AG08395 (cell line): ENCODE results near the gene TNFRSF1A.

Experiments
- DNase-seq: peaks from one replicate; pipeline ENCODE4 v3.0.0; 2012; ENCODE audit warnings: mixed read lengths, low spot score

TNFRSF1A gene

DNA sequence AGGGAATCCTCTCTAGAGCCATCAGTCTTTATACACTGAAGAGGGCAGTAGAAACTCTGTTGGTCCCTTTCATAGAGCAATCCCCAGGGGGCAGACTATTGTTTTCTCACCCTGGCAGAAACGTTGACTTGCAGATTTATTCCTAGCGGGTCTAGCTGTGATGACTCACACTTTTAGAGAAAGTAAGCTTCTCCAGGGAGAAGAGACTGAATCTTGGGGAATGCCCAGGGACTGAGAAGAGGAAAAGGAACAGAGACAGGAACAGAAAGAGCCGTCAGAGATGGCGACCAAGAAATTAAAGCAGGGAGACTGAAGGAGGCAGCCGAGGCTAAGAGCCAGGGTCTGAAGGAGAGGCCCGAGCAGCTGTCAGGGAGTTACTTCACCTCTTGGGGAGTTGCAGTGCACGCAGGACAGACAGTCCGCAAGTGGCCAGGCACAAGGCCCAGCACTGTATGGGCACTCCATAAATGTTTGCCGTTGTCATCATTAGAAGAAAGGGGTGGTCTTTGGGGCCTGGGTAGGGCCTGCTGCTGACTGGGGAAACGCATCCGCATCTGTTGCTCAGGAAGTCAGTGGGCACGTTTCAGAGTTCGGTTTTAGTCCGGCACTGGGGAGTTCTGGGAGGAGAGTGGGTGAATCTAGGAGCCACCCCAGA, 18.4 kb downstream of the TNFRSF1A start:
- peak; percentile 92 for DNase-seq

DNA sequence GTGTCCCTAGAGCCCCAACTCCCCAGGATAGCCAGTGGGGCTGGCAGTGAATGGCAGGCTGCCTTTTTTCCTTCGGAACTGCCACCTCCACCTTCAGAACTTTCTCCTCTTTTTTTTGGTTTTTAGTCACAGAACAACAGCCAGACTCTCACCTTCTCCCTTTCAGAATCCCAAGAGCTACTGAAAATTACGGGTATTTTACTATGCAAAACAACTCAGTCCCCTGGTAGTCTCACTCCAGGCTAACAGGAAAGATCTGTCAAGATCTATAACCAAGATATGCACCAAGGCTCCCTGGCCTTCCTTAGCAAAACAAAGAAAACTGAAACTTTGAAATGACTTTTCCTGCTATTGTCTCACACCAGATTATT, 18.9 kb downstream of the TNFRSF1A start:
- DNase-seq, result no peak

- no peak for DNase-seq
These were observed 19.5 kb downstream of the TNFRSF1A start for GRCh38 chr12:6322352-6322751.

GRCh38 chr12:6321905-6322304, 20.0 kb downstream of the TNFRSF1A start:
- no peak for DNase-seq

- DNase-seq, result no peak
These were observed 22.4 kb downstream of the TNFRSF1A start for GRCh38 chr12:6319446-6319845.

DNA sequence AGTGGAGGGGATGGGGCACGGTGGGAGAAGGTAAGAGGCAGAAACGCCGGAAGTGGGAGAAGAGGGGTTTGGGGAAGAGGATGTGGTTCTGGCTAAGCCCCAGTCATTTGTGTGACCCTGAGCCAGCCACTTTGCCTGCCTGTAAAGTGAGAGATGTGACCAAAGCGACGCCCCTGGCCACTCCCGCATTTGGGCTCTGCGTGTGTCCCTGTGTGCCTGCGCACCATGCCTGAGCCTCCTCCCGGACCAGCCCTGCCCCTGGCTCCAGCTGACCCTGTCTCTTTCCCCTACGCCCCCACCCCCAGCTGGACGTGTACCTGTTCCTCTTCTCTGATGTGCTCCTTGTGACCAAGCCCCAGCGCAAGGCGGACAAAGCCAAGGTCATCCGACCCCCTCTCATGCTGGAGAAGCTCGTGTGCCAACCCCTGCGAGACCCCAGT, 23.4 kb downstream of the TNFRSF1A start:
- DNase-seq, result no peak

GRCh38 chr12:6317693-6318439, 24.0 kb downstream of the TNFRSF1A start:
- no peak for DNase-seq

DNA sequence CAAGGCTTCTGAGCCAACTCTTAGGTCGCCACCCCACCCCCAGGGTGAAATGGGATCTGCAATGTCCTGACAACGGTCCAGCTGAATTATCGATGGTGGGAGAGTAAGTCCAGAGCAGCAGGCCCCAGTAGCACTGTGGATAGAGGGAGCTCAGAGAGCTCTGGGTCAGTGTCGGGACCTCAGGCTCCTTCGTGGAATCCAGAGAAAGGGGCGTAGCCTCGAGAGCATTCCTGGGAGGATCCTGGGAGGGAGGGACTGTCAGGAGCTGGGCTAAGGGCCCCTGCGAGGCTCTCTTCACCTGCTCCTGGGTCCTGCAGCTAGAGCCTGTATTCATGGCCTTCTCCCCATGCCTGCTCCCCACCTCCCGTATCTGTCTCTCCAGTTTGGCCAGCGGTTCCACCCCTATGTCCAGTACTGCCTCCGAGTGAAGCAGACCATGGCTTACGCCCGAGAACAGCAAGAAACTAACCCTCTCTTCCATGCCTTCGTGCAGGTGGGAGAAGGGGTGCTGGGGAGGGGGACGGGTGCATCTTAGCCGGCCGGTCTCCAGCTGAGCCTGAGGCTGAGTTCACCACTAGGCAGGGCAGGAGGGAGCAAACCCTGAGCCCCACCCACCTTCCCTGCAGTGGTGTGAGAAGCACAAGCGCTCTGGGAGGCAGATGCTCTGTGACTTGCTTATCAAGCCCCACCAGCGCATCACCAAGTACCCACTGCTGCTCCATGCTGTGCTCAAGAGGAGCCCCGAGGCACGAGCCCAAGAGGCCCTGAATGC, 24.8 kb downstream of the TNFRSF1A start:
- no peak for DNase-seq

DNA sequence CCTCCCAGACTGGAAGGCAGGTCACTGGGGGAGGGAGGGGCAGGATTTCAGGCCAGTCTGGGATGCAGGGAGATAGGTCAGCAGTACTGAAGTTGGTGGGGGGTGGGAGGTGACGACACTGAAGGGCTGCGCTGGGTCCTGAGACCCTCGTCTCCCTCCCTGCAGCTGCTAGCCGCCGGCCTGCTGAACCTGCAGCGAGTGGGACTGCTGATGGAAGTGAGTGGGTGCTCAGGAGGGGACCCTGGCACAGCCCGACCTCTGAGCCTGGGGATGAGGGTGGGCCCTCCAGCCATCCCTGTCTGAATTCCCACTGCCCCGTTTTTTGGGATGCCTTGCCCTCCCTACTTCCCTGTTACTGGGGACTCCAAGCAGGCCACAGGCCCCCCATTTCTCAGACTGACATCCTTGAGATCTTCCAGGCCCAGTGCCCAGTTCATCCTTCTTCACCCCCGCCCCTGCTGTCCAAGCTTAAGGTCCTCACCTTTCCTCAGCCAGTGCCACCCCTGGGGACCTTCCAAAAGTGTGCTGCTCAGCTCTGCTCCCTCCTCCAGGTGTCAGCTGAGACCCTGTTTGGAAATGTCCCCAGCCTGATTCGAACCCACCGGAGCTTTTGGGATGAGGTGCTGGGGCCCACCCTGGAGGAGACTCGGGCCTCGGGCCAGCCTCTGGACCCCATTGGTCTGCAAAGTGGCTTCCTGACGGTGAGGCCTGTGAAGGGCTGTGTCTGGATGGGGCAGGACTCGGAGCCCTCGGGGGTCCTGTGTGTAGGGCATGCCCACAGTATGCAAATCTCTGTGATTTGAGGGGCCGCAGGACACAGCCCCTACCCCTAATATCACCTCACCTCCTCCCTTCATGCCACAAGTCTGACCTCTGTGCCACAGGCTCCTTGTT, 25.9 kb downstream of the TNFRSF1A start:
- DNase-seq, result no peak

DNA sequence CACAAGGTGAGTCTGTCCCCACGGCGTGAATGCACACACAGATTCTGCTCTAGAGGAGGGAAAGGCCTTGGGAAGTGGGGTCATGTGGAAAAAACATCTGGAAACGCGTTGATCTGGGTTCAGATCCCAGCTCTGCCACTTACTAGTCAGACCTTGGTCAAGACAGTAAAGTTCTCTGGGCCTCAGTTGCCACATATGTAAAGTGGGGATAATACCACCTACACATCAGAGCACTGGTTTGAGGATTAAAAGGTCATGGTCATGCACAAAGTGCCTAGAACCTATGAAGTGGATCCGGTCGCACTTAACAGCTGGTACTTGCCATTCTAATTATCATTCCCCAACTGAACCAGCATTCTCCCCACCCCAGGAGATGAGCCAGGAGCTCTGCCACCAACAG, 26.7 kb downstream of the TNFRSF1A start:
- DNase-seq, result no peak

GRCh38 chr12:6314776-6315175, 27.1 kb downstream of the TNFRSF1A start:
- no peak for DNase-seq

GRCh38 chr12:6313326-6313940, 28.4 kb downstream of the TNFRSF1A start:
- no peak for DNase-seq

DNA sequence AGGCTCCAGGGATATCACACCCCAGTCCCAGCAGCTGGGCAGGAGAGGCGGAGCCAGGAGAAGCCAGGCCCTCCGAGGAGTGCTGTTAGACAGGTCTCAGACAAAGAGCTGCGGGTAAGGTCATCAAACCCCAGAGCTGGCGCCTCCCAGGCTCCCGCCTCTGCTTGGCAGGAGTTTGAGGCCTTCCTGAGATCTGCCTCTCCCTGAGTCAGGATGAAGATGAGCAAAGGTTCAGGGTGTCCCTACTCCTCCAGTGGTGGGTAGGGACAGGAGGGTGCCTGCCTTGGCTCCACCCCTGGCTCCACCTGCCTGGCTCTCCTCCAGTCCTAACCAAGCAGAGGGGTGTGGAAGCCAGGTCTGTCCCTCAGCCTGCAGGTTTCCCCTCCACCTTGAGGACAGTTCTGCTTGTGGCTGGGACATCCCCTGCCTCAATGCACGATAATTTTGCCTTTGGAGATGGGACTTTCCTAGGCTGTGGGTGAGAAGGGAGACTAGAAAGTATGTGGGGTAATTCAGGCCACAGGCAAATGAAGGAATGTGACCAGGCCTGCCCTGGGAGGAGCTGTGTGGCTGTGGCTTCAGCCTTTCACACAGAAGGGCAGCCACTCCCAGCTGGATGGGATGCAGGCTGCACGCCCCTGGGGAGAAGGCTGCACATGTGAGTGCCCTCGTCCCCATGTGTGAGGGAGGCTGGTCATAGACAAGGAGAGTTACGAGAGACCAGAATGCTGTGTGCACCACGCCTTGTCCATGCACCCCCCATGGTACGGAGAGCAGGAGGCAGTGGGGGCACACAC, 29.1 kb downstream of the TNFRSF1A start:
- DNase-seq, result peak; percentile 69

DNA sequence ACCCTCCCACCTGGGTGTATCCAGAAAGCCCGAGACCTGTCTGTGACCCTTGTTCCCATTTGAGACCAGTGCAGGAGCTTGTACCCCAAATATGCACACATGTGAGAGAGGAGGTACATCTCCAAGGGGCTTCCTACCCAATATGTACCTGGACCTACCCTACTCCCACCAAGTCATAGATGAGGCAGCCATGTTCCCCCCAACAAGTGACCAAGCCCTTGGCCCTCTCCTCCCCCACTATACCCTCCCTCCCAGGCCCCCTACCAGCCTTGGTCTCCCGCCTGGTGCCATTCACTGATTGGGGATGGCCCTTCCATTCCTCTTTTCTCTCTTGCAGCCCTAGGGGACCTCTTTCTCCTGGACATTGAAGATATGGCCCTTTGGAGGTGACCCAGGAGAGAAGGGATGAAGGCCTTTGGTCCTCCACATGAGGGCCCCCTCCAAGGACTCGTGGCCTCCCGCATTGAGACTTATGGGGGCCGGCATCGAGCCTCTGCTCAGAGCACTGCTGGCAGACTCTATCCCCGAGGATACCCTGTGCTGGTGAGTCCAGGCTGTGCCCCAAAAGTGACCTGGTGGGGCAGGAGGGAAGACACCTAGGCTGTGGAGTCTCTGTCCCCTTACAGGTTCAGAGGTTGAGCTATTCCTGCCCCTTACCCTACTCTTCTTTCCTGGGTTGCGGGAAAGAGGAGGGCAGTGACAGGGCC, 29.9 kb downstream of the TNFRSF1A start:
- no peak for DNase-seq

DNA sequence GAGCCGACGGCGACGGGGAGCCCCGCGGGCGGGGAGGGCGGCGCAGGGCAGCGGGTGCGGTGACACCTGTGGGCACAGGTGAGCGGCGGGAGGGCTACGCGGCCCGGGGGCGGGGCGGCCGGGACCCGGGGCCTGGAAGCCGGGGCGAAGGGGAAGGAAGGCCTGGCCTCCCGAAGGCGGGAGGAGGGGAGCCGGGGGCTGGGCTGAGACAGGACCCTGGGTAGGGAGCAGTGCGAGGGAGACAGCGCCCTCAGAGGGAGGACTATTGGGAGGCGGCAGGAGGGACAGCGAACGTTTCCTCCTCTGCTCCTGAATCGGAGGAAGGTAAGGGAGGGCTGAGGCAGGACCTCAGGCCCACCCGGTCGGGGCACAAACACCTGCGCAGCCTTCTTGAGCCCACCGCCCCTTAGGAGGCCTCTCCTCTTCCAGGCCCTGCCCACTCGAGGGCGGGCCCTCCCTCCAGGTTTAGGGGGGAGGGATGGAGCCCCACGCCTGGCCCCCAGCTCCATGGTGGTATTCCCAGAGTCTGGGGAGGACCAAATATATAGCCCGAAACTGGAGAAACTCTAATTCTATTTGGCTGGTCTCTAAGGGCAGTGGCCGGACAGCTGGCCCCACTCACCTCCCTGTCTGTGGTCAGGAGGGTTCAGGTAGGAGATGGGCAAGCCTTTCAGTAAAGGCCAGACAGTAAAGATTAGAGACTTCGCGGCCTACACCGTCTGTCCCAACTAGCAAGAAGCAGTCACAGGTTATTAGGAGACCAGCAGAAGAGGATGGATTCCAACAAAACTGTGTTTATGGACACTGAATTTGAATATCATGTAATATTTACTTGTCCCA, 30.9 kb downstream of the TNFRSF1A start:
- no peak for DNase-seq

- DNase-seq, result no peak
These were observed 34.3 kb downstream of the TNFRSF1A start for GRCh38 chr12:6307529-6307928.

GRCh38 chr12:6306599-6307220, 35.2 kb downstream of the TNFRSF1A start:
- no peak for DNase-seq

GRCh38 chr12:6306151-6306550, 35.7 kb downstream of the TNFRSF1A start:
- DNase-seq, result no peak

DNA sequence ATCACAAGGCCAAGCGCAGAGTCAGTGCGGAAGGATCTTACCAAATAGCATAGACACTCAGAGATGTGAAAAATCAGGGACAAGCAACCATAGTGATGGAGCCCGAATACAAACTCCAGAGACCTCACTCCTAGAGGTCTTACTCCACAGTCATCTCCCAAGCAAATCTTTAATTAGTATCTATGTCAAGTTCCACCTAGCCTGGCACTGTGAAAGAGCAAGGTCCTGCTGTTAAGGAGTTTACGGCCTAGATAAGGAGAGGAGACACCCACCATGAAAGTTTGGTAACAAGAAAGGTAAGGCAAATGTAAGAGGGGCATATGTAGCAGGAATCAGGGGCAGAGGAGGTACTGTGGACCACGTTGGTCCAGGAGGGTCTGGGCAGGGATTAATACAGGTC, 38.8 kb downstream of the TNFRSF1A start:
- DNase-seq, result no peak
